MM.1S (cell line): ENCODE results near the gene SCUBE2.

Experiments
- DNase-seq: peaks from one replicate; pipeline ENCODE4 v3.0.0-alpha.2; 2015
- H2AFZ ChIP-seq: fragments of 300-600 bp; sonication (generic); 2 replicates; pipeline ENCODE4 v1.6.0; 2016; ENCODE audit warnings: antibody characterized with exemption, low read length
- H3F3A ChIP-seq: fragments of 300-600 bp; sonication (generic); 2 replicates; pipeline ENCODE4 v1.6.1; 2016; ENCODE audit warnings: mild to moderate bottlenecking, antibody characterized with exemption, low read length, moderate library complexity, mixed read lengths; ENCODE audit not compliant: insufficient read depth
- H3K27ac ChIP-seq: fragments of 300-600 bp; sonication (generic); 2 replicates; pipeline ENCODE4 v1.5.1; 2016; ENCODE audit warnings: mild to moderate bottlenecking, low read length
- H3K27me3 ChIP-seq: fragments of 300-600 bp; sonication (generic); replicated peaks from 2 replicates; pipeline ENCODE4 v1.6.0; 2016; ENCODE audit warnings: low read length; ENCODE audit not compliant: insufficient read depth
- H3K36me3 ChIP-seq: fragments of 300-600 bp; sonication (generic); replicated peaks from 2 replicates; pipeline ENCODE4 v1.6.1; 2016; ENCODE audit warnings: mild to moderate bottlenecking, low read length, mixed read lengths; ENCODE audit not compliant: insufficient read depth
- H3K4me1 ChIP-seq: fragments of 300-600 bp; sonication (generic); 2 replicates; pipeline ENCODE4 v1.6.1; 2016; ENCODE audit warnings: low read length, mixed read lengths
- H3K4me2 ChIP-seq: fragments of 300-600 bp; sonication (generic); 2 replicates; pipeline ENCODE4 v1.6.0; 2016; ENCODE audit warnings: low read depth, low read length
- H3K4me3 ChIP-seq: fragments of 300-600 bp; sonication (generic); 2 replicates; pipeline ENCODE4 v1.5.1; 2016; ENCODE audit warnings: low read length, mixed read lengths
- H3K79me2 ChIP-seq: fragments of 300-600 bp; sonication (generic); 2 replicates; pipeline ENCODE4 v1.6.1; 2016; ENCODE audit warnings: mixed run types, low read length, mixed read lengths
- H3K9ac ChIP-seq: fragments of 300-600 bp; sonication (generic); 2 replicates; pipeline ENCODE4 v1.6.1; 2016; ENCODE audit warnings: low read length, mixed read lengths
- H3K9me2 ChIP-seq: fragments of 300-600 bp; sonication (generic); replicated peaks from 2 replicates; pipeline ENCODE4 v1.6.1; 2016; ENCODE audit warnings: mild to moderate bottlenecking, low read length, mixed read lengths; ENCODE audit not compliant: insufficient read depth
- H3K9me3 ChIP-seq: fragments of 300-600 bp; sonication (generic); replicated peaks from 2 replicates; pipeline ENCODE4 v1.6.1; 2016; ENCODE audit warnings: mild to moderate bottlenecking, low read length, mixed read lengths; ENCODE audit not compliant: insufficient read depth
- H4K20me1 ChIP-seq: fragments of 300-600 bp; sonication (generic); 2 replicates; pipeline ENCODE4 v1.6.1; 2016; ENCODE audit warnings: mild to moderate bottlenecking, low read length, moderate library complexity, mixed read lengths; ENCODE audit not compliant: insufficient read depth
- CTCF ChIP-seq: fragments of 300-600 bp; sonication (generic); IDR thresholded peaks from 2 replicates; pipeline ENCODE4 v1.5.1; 2016; ENCODE audit warnings: antibody characterized with exemption, low read length, mixed read lengths
- EZH2 ChIP-seq: fragments of 300-600 bp; sonication (generic); optimal IDR thresholded peaks from 2 replicates; pipeline ENCODE3; 2017; ENCODE audit warnings: low read depth, mild to moderate bottlenecking, antibody characterized with exemption, low read length, mixed read lengths
- EZH2phosphoT487 ChIP-seq: fragments of 300-600 bp; sonication (generic); IDR thresholded peaks from 2 replicates; pipeline ENCODE4 v1.6.1; 2018; ENCODE audit warnings: antibody characterized with exemption, low read length

SCUBE2 gene

GRCh38 chr11:9092853-9093778 is 1.7 kb upstream of the SCUBE2 start:
- H3K27me3 ChIP-seq: peaks cover 13% of the 10 kb centered on the region
- H3K4me3 ChIP-seq: no peak overlapping the region
- H3K9me2 ChIP-seq: no peaks in the 10 kb centered on the region
- H3K79me2 ChIP-seq: no peaks in the 10 kb centered on the region
- no peak for DNase-seq
- H3K9me3 ChIP-seq: no peaks in the 10 kb centered on the region
- no peaks in the 10 kb centered on the region for H3F3A ChIP-seq
- H4K20me1 ChIP-seq: no peaks in the 10 kb centered on the region
- H3K36me3 ChIP-seq: no peaks in the 10 kb centered on the region
- H3K4me2 ChIP-seq: no peak overlapping the region
- TF ChIP-seq EZH2: no peak
- TF ChIP-seq CTCF: peak; percentile 19
- H2AFZ ChIP-seq: no peak overlapping the region
- H3K9ac ChIP-seq: no peak overlapping the region
- no peak overlapping the region for H3K27ac ChIP-seq
- no peaks in the 10 kb centered on the region for H3K4me1 ChIP-seq

GRCh38 chr11:9092072-9092471 is 673 bp upstream of the SCUBE2 start:
- no peak for TF ChIP-seq EZH2
- no peak for TF ChIP-seq CTCF
- no peak for TF ChIP-seq EZH2phosphoT487
- Histone ChIP-seq H3K27me3 (peaks cover 13% of the 10 kb centered on the region), H4K20me1 (no peaks in the 10 kb centered on the region), H3K4me1 (no peaks in the 10 kb centered on the region), H3K27ac (no peak overlapping the region), H3K4me3 (no peak overlapping the region), H3K9ac (no peak overlapping the region), H3K36me3 (no peaks in the 10 kb centered on the region), H3K9me3 (no peaks in the 10 kb centered on the region), H2AFZ (no peak overlapping the region), H3F3A (no peaks in the 10 kb centered on the region), H3K79me2 (no peaks in the 10 kb centered on the region), H3K9me2 (no peaks in the 10 kb centered on the region), H3K4me2 (peak overlapping the region; percentile 52; the same call in 1 of the 2 replicates)
- DNase-seq: no peak

GRCh38 chr11:9090488-9091043 is 833 bp downstream of the SCUBE2 start:
- no peak overlapping the region; the same call in 1 of the 2 replicates for H3K4me2 ChIP-seq
- no peaks in the 10 kb centered on the region for H3K4me1 ChIP-seq
- H3K9me2 ChIP-seq: no peaks in the 10 kb centered on the region
- no peak overlapping the region for H3K9ac ChIP-seq
- H3K27me3 ChIP-seq: peaks cover 13% of the 10 kb centered on the region
- DNase-seq: no peak
- H3F3A ChIP-seq: no peaks in the 10 kb centered on the region
- H3K36me3 ChIP-seq: no peaks in the 10 kb centered on the region
- H3K27ac ChIP-seq: no peak overlapping the region
- H2AFZ ChIP-seq: no peak overlapping the region
- H4K20me1 ChIP-seq: no peaks in the 10 kb centered on the region
- no peaks in the 10 kb centered on the region for H3K79me2 ChIP-seq
- H3K9me3 ChIP-seq: no peaks in the 10 kb centered on the region
- no peak for TF ChIP-seq CTCF
- TF ChIP-seq EZH2: no peak
- no peak overlapping the region for H3K4me3 ChIP-seq
